Measurements from ENCODE around the gene DNM3. TPM values are rescaled to one million over a fixed set of nuclear protein-coding genes. Genes with fewer than 3 reads are reported as not detected.

Gene DNM3
- total RNA-seq, 1 donor from 2014 or later = 1.1 TPM

DNA sequence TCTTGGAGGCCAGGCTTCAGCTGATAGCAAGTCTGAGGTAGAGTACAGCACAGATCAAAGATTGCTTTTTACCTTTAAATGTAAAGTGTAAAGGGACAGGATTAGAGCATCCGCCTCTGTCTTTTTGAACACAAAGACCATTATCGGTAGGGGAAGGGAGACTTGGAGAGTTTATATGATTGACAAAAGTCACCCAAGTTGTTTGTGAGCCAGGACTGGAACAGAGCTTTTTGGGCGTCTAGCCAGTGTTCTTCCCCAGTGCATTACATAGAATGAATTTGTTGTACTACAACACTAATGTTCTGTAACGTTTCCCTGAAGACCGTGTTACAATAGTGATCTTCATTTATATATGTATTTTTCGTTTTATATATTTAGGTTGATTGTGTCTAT lies 611.9 kb downstream of the DNM3 start:
- H3K4me1 Mint-ChIP-seq = peaks cover 59% of the 10 kb centered on the region
- no peaks in the 10 kb centered on the region for H3K36me3 ChIP-seq
- peak overlapping the region; percentile 20 for H2AFZ ChIP-seq (replicated peaks)
- peaks cover 23% of the 10 kb centered on the region for H3F3A ChIP-seq (ENCODE audit: low read depth)
- H3K27me3 Mint-ChIP-seq (ENCODE audit: insufficient read depth, low read depth) = peaks cover 6% of the 10 kb centered on the region
- no peak overlapping the region for H3K9ac ChIP-seq
- no peak for TF ChIP-seq EZH2phosphoT487 (IDR thresholded peaks at IDR 0.05)
- TF ChIP-seq EZH2 (IDR thresholded peaks at IDR 0.05) = no peak
- TF ChIP-seq, protein P1, sequence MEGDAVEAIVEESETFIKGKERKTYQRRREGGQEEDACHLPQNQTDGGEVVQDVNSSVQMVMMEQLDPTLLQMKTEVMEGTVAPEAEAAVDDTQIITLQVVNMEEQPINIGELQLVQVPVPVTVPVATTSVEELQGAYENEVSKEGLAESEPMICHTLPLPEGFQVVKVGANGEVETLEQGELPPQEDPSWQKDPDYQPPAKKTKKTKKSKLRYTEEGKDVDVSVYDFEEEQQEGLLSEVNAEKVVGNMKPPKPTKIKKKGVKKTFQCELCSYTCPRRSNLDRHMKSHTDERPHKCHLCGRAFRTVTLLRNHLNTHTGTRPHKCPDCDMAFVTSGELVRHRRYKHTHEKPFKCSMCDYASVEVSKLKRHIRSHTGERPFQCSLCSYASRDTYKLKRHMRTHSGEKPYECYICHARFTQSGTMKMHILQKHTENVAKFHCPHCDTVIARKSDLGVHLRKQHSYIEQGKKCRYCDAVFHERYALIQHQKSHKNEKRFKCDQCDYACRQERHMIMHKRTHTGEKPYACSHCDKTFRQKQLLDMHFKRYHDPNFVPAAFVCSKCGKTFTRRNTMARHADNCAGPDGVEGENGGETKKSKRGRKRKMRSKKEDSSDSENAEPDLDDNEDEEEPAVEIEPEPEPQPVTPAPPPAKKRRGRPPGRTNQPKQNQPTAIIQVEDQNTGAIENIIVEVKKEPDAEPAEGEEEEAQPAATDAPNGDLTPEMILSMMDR (IDR thresholded peaks at IDR 0.05) = no peak
- no peak overlapping the region for H3K4me3 ChIP-seq
- peaks cover 31% of the 10 kb centered on the region for H3K4me1 ChIP-seq
- H4K20me1 ChIP-seq (ENCODE audit: low read depth) = no peaks in the 10 kb centered on the region
- H3K27me3 ChIP-seq = no peaks in the 10 kb centered on the region
- DNase-seq (ENCODE audit: low spot score) = no peak
- no peaks in the 10 kb centered on the region for H3K79me2 ChIP-seq (ENCODE audit: low read depth)
- no peaks in the 10 kb centered on the region for H3K9me3 ChIP-seq (ENCODE audit: low read depth)
- peaks cover 2% of the 10 kb centered on the region for H3K9me3 Mint-ChIP-seq
- H3K27ac ChIP-seq = peak overlapping the region; percentile 40
- H3K4me2 ChIP-seq = peak overlapping the region; percentile 40
- no peaks in the 10 kb centered on the region for H3K36me3 Mint-ChIP-seq
- H3K27ac Mint-ChIP-seq = peak overlapping the region; percentile 84
- no peak overlapping the region for H3K4me3 Mint-ChIP-seq

DNA sequence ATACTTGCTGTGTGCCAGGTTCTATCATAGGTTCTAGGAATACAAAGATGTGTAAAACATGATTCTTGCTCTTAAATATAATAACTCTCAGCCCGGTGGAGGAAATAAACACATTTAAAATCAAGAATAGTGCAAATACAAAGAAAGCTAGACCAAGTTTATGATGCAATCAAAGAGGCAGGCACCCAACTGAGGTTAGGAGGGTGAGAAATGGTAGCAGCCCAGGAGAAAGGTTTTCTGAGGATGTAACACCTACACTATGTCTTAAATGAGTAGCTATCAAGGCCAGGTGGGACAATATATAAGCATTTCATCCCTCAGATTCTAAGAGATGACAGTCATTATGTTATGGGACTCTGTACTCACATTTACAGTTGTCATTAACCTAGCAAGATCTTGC lies 612.3 kb downstream of the DNM3 start:
- H3K4me1 Mint-ChIP-seq = peaks cover 57% of the 10 kb centered on the region
- H3K27me3 Mint-ChIP-seq (ENCODE audit: insufficient read depth, low read depth) = peaks cover 6% of the 10 kb centered on the region
- no peaks in the 10 kb centered on the region for H3K9me3 ChIP-seq (ENCODE audit: low read depth)
- H3K4me3 Mint-ChIP-seq = no peak overlapping the region
- H3K4me1 ChIP-seq = peaks cover 31% of the 10 kb centered on the region
- no peak overlapping the region for H3K9ac ChIP-seq
- no peak for TF ChIP-seq EZH2phosphoT487 (IDR thresholded peaks at IDR 0.05)
- TF ChIP-seq EZH2 (IDR thresholded peaks at IDR 0.05) = no peak
- TF ChIP-seq, protein P1 (IDR thresholded peaks at IDR 0.05) = no peak
- H3K36me3 ChIP-seq = no peaks in the 10 kb centered on the region
- H3F3A ChIP-seq (ENCODE audit: low read depth) = peaks cover 23% of the 10 kb centered on the region
- no peak for DNase-seq (ENCODE audit: low spot score)
- H4K20me1 ChIP-seq (ENCODE audit: low read depth) = no peaks in the 10 kb centered on the region
- no peak overlapping the region for H3K27ac ChIP-seq
- H3K79me2 ChIP-seq (ENCODE audit: low read depth) = no peaks in the 10 kb centered on the region
- no peak overlapping the region for H3K4me3 ChIP-seq
- H3K27me3 ChIP-seq = no peaks in the 10 kb centered on the region
- no peak overlapping the region for H2AFZ ChIP-seq (replicated peaks)
- peaks cover 2% of the 10 kb centered on the region for H3K9me3 Mint-ChIP-seq
- peak overlapping the region; percentile 16 for H3K27ac Mint-ChIP-seq
- H3K4me2 ChIP-seq = no peak overlapping the region
- H3K36me3 Mint-ChIP-seq = no peaks in the 10 kb centered on the region

DNA sequence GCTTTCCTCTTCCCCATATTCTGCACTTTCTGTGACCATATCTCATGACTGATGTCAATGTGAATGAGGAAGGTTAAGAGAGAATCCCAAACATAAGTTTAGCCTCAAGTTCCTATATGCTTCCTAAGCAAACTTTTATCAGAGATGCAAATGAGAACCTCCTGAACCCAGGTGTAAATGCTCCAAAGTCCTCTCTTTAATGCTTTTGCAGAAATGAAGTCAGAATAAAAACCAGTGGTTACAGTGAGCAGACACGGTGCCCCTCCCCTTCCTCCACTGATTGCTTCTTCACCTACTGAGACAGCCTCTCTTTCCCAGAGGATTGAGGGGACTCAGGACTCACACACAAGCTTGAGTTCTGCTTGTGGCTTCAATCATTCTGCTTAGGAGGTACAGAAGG lies 614.2 kb downstream of the DNM3 start:
- no peaks in the 10 kb centered on the region for H3K27me3 ChIP-seq
- H3K4me2 ChIP-seq = no peak overlapping the region
- H3K4me3 ChIP-seq = no peak overlapping the region
- TF ChIP-seq EZH2phosphoT487 (IDR thresholded peaks at IDR 0.05) (no peak), EZH2 (IDR thresholded peaks at IDR 0.05) (no peak)
- TF ChIP-seq, protein P1 (IDR thresholded peaks at IDR 0.05) = no peak
- Mint-ChIP-seq H3K4me3 (no peak overlapping the region), H3K9me3 (peaks cover 2% of the 10 kb centered on the region), H3K36me3 (no peaks in the 10 kb centered on the region), H3K27me3 (ENCODE audit: insufficient read depth, low read depth) (peaks cover 6% of the 10 kb centered on the region), H3K27ac (no peak overlapping the region), H3K4me1 (peaks cover 49% of the 10 kb centered on the region)
- no peak for DNase-seq (ENCODE audit: low spot score)
- H3K4me1 ChIP-seq = peaks cover 36% of the 10 kb centered on the region
- no peak overlapping the region for H3K9ac ChIP-seq
- no peaks in the 10 kb centered on the region for H3K36me3 ChIP-seq
- H3F3A ChIP-seq (ENCODE audit: low read depth) = peaks cover 24% of the 10 kb centered on the region
- no peaks in the 10 kb centered on the region for H4K20me1 ChIP-seq (ENCODE audit: low read depth)
- no peak overlapping the region for H2AFZ ChIP-seq (replicated peaks)
- H3K9me3 ChIP-seq (ENCODE audit: low read depth) = no peaks in the 10 kb centered on the region
- no peak overlapping the region for H3K27ac ChIP-seq
- H3K79me2 ChIP-seq (ENCODE audit: low read depth) = no peaks in the 10 kb centered on the region

Data from neural progenitor cell (in vitro differentiated cells).